Stimulated activated CD8-positive, alpha-beta memory T cell treated with anti-CD3 and anti-CD28 coated beads, Interleukin-7, amount 100 ng/mL, for 24 hours (primary cell): Measurements from ENCODE around the gene COL3A1.

Experiments used
- DNase-seq: peaks from one replicate; pipeline ENCODE4 v3.0.0-alpha.2; 2020; ENCODE audit warnings: low read depth

The COL3A1 gene

DNA sequence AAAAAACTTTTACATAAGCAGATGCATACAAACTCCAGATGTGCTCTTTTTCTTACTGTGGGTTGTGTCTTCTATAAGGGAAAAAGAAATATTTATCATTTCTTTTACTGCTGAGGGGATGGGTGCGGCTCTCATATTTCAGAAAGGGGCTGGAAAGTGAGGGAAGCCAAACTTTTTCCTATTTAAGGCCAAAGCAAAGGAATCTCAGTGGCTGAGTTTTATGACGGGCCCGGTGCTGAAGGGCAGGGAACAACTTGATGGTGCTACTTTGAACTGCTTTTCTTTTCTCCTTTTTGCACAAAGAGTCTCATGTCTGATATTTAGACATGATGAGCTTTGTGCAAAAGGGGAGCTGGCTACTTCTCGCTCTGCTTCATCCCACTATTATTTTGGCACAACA is at the start of gene COL3A1:
Gene COL3A1 (plus strand): TSS at position 210 of the 400 bp plus-strand sequence. CDS start 117 bp downstream, at position 327.
- no peak for DNase-seq

DNA sequence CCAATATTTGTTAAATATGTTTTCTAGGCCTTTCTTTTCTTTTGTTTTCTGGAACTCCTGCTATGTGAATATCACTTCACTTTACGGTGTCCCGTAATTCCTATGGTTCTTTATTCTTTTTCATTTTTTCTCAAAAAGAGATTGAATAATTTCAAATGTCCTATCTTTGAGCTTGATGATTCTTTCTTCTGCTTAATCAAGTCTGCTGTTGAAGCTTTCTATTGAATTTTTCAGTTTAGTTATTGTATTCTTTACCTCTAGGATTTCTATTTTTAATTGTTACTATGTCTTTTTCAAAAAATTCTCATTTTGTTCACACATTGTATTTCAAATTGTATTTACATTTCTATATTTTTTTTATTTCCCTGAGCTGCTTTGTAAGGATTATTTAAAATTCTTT is 45.5 kb upstream of the COL3A1 start:
- DNase-seq: no peak

DNA sequence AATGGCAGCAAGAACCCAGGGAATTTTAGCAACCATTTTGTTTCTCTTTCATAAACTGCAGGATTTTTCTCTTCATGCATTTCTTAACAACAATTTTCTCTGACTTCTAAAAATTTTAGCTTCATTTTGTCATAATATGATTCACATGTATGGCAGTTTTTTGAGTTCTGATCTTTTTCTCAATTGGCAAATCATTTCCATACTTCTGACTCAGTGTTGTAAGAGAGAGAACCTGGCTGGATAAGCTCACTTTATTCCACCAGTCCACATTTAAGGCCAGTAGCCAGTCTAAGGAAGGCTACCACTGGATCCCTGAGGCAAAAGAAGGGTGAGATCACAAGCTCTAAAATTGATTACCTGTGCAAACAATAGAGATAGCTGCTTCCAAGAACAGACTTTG is 42.8 kb upstream of the COL3A1 start:
- DNase-seq: no peak

DNA sequence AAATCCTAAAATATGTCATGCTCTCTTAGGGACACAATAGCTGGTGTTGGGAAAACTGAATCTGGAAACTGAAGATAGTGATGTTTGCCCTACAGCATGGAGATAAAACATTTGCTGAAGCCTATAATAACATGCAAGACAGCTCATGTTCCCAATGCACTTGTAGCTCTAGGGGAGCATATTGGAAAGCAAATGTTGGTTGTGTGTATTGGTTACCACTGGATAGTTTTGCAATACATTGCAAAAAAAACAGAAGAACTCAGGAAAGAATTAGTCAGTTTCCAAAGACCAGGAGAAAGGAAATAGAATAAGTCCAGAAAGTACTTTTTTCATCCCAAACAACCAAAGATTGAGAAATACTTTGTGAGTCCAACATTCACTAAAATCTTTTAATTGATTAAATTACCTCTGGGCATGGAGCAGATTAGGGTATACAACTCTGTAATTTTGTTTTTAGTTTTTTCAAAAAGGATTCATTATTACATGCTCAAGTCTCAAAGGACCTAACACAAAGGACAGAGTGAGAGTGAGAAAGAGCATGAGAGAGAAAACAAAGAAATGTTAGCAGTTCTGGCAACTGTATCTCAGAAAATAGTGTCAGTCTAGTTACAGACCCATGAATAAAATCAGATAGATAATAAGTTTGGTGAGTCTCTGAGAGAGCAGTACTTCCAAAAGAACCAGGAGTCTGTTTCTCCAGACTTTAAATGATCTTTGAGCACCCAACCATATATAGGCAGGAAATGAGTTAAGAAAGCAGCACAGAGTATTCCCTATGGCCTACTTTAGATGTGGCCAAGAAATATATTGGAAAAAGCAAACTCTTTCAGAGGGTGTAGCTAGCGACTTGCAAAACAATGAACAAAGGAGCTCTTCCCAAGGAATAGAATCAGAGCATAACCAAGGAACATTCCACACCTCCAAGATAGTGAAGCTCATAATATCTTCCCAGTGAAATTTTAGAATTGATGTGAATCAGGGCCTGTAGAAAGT is 36.6 kb upstream of the COL3A1 start:
- DNase-seq: no peak

DNA sequence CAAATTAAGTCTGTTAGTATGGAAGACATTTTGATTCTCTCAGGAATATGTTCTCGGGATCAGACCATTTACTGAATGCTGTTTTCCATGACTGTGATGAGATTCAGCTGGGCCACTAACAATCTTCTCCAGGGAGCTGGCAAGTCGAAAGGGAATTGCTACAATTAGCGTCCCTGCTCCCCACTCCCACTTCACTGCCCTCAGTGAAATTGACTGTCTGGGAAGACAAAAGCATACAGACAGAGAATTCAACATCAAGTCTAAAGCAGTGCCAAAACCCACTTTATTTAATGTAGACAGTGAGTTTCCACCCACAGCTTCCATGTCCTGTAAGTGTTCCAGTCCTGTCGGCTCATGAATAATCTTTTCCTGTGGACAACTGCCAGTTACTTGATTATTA is 34.0 kb upstream of the COL3A1 start:
- DNase-seq: no peak

DNA sequence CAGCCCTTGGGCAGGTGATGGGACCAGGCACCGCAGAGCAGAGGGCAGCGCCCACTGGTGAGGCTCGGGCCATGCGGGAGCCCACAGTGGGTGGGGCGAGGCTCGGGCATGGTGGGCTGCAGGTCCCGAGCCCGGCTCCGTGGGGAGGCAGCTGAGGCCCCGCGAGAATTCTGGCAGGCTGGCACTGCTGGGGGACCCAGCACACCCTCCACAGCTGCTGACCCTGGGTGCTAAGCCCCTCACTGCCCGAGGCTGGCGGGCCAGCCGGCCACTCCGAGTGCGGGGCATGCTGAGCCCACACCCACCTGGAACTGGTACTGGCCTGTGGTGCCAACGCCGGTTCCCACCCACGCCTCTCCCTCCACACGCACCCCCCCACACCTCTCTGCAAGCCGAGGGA is 29.7 kb upstream of the COL3A1 start:
- no peak for DNase-seq

DNA sequence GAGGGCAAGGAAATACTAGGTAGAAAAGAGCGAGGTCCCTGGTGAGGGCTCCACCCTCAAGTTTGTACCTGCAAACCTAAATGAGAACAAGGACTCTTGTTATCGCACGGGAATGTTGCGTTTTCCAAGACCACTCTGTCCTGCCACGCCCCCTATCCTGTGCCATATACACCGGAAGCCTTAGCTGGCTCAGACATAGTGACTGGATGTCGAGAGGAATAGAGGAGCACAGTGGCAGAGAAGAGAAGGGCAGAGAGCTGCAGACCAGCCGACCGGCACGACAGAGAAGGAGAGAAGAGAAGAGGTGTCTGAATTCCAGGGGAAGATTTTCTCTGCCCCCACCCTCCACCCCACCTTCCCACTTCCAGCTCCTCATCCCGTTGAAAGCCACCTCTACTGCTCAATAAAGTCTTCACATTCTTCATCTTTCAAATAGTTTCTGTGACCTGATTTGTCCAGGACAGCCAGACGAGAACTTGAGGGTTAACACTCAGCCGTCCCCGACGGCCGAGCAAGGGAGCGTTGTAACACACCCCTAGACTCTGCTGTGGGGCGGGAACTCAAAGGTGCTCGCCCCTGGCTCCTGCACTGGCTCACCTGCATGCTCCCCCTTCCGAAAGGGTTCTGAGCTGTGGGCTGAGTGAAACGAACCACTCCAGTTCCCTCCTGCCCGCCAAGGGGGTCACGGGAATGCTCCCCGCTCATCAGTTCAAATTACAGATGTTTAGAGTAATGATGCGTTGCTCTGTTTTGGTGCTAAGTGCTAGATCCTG is 24.9 kb upstream of the COL3A1 start:
- DNase-seq: no peak

DNA sequence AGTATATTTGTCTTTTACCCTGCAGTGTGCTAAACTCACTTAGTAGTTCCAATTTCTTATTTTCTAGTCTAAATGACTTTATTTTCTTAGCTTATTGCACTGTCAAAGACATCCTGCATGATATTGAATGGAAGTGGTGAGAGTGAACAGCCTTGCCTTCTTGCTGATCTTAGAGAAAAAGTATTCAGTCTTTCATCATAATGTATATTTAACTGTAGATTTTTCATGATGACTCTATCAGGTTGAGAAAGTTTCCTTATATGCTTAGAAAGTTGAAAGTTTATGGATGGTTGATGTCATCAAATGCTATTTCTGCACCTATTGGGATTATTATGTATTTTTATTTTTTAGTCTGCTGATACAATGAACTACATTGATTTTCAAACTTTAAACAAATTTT is 21.3 kb upstream of the COL3A1 start:
- no peak for DNase-seq

DNA sequence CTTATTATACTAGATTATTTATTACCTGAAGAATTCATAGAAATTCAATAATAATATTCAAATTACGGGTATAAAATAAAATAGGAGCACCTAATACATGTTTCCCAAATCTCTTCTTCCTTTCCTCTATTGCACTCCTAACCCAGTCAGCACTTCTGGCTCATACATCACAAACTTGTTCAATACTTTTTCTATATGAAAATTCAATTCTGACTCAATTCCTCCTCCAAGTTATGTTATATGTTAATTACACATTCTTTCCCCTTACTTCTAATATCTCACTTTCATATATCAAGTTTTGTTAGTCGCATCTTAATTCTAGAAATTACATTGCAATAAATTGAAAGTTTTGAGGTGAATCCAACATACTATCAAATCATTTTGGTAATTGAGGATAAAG is 17.9 kb upstream of the COL3A1 start:
- no peak for DNase-seq

DNA sequence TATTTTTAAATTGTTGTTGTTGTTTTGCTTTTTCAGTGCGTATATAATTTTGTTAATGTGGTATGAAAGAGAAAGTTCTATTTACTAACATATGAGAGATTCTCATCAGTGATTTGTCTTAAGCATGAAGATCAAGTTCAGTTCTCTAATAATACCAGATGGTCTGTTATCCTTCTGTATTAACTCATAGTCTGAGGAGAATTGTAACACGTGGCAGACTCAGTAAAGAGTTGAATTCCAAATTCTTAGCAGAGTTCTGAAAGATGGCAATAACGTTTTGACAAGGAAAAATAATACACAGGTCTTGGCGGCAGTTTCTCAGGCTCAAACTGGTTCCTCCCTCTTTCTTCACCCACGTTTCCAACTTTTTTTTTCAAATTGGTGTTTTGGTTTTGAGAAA is 17.2 kb upstream of the COL3A1 start:
- no peak for DNase-seq

DNA sequence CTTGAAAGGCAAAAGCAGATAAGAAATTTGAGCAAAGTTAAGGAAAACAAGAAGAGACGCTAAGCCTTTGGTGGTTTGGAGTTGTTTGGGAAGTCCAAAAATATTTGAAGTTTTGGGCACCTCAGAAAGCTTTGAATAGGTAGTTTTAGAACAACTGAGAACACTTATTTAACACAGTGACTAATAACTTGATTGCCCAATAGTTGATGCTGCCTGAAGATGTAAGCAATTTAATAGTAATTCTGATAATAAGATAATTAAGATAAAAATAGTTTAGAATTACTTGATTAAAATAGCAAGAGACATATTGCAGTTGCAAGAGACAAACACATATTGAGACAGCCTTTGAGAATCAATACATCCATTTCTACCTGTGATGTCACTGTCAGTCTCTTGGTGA is 16.5 kb upstream of the COL3A1 start:
- DNase-seq: no peak

DNA sequence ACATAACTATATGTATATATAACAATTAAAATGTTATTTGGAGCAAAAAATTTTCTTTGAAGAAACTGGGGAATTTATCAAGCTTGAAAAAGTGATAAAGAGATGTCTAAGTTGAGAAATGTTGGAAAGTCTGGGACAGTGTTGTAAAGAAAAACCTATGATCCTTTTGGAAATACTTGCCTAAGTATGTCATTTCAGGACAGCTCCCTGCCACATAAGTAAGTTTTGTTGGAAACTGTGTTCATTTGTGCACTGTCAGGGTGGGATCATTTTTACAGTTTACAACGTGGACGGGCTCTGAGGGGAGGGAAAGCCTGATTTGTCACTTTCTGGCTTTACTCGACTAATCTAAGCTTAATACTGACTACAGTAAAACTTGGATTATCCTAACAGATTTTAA is 10.4 kb upstream of the COL3A1 start:
- no peak for DNase-seq

DNA sequence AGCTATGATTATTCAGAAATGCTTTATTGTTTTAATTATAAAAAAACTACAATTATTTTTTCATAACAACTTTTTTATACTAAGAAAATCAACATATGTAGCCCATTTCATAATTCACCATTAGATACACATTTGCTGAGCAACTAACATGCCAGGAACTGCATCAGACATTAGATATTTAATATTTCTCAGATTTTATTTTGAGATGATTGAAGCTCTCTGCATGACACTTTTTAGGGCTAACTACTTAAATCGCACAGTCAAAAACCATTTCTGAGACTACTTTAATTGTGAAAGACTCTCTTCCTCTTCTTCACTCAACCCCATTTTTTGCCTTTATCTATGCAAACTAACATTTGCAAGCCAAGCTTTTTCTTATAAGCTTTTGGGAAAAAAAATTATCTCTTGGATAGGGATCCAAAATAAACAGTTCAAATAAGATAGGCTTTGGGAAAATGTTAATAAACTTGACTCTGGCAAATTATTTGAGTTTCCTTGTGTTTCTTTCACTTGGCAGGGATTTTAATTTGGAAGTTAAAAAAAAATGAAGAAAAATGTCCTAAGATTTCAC is 9.1 kb upstream of the COL3A1 start:
- DNase-seq: no peak

DNA sequence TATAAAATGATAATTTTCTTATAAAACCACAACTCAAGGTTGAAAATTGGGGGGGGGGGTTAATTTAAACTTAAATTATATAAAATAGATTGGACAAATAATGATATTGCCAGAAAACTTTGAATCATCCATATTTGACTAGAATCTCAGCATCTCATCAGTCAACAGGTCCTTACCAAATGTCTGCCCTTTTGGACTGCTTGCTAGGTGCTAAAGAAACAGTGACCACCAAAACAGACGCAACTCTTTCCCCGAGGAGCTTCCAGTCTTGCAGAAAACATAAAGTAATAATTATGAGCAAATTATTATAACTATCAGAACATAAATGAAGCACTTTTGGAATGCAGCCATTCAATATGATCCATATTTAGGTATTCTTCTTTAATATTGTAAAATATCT is 8.6 kb upstream of the COL3A1 start:
- DNase-seq: no peak

DNA sequence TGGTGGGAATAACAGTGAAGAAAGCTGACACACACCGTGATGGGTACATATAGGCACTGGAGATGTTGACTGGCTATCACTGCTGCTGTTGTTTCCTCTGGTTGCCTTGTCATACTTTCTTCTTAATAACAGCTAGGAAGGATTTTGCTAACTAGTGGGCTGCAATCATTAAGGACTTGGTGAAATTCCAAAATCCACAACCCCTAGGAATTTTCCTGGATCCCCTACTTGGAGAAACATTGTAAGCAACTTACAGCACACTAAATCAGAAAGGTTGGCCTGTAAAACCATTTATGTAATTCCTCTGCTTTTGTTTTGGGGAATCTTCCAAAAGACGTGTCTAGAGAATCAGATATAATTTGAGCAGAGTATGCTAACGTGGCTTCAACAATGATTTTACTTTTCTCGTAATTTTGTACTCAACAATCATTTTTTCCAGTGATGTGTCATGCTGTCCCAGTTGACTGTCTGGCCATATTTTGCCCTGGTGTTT is 8.0 kb upstream of the COL3A1 start:
- no peak for DNase-seq

DNA sequence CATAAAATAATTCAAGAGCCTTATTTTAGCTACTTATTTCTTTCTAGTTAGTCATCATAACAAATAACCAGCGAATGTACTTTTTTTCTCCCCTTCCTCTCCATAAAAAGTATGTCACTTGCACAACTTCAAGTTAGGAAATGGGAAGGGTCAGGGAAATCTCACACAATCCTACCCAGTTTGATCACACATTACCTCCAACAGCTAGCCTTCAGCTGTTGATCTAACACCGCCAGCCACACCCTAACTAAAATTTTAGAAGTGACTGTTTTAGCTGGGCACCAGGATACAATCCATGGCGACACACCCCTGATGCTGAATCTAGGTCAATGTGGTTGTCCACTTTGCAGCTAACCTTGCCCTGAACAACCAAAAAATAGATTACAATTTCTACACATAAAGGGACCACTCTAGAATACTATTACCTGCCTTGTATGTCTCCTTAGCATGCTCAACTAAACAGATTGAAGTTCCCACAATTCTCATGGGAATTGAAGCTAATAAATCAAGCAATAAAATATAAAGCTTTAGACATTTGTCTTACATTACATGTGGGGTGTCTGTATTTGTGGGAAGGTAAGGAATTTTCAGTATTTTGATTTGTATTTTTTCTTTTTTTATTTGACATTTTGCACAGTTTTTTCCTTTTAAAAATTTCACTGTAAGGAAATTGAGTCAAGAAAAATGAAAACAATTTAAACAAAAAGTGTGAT is 7.3 kb upstream of the COL3A1 start:
- DNase-seq: no peak

DNA sequence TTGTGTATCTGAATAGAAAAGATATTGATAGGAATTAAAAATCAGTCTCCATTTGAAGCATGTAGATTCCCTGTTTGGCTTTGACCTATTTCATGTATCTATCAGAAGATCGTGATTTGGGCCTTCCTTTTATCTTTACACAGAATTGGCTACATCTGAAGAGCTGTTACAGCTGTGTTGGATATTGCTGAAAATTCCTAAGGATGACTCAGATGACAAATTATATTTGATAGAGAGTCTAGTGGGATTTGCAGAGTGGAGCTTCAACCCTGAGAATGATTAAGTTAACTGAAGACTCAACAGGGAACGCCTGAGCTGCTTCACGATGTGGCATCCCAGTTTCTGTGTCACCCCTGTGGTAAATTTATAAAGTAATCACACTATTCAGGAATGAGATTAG is 4.9 kb upstream of the COL3A1 start:
- DNase-seq: no peak

DNA sequence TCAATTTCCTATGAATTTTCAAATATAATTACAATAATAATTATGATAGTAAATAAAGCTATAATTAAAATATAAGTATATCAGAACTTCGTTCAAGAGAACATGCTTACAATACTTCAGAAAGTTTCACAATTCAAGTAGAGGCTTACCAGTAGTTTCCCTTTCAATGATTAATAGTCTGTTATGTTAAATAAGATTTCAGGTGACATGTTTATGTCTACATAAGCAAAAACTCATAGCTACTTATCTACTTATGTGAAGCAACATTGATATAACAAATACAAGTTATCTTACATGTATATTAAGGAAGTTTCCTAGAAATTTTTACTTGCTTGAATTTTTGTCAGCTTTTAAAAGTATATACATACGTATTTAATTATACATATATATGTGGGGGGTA is 4.5 kb upstream of the COL3A1 start:
- no peak for DNase-seq

DNA sequence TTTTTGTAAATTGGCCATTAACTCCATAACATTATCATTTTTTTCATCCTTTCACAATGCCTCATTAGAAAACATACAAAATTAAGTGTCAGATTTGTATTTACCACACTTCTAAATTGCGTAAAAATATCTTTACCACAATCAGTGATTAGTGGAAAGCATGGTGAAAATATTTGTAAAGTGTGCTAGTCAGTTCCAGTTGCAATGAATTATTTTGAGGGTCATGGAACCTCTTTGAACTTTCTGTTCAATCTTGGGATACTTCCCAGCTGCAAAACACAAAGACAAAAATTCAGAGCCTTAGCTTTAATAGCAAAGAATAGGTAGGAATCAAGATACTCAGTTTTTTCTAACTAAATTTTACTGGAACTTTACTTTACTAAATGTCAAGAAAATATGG is 4.0 kb upstream of the COL3A1 start:
- no peak for DNase-seq

DNA sequence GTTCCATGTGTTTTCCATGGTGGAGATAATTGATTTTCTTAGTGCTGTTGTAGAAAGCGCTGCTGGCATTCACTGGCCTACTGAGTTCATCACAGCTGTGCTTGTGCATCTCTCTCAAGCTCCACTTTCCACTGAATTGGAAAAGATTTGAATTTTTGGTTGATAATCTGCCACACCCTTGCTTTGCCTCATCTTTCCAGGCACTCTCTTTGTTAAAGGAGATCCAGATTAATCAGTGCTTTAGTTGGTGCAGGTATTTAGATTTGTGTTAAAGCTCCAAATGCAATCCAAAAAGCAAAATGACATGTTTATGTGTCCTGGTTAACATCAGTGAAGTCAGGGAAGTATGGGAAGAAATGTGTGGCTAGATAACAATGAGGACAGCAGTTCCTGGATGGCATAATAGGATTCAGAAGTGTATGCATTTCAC is 2.7 kb upstream of the COL3A1 start:
- no peak for DNase-seq

DNA sequence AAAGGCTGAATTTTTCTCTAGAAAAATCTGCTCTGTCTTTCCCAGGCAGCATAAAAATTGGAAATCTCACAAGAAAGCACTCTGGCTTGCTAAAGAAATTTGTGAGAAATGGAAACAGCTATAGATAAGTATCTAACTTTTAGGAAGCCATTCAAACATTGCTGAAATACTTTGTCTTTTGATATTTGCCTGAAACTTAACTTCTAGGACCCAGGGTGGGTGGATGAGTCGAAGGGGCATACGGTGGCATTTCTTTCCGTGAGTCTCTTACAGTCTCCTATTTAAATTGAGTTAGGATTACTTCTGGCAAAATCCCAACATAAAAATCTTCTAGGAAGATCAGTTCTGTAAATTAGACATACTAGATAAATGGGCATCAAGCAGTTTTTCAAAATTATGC is 532 bp upstream of the COL3A1 start:
- DNase-seq: no peak

DNA sequence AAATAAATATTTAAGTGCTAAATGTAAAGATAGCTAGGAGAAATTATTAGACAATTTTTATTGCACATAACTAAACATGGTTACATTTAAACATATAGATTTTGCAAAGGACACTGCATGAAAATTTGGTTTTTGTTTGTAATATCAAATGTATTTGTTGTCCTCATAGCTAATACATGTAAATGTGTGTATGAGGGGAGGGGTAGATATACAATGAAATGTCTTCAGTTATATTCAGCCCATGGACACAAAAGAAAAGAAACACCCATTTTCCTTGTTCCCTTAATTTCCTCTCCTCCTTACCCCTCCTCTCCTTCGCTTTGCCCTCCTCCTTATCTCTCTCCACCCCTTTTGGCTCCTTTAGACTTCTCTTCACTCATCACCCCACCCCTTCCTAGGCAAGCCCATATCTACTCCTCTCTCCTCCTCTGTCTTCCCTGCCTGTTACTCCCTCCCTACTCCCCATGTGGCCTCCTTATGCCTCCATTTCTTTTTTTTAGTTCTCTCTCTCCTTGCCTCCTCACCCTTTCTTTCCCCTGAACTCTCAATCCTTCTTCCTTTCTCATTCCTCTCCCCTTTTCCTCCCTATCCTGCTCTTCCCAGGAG is 1.4 kb downstream of the COL3A1 start:
- no peak for DNase-seq
